Measurements from ENCODE around the gene CHAT.

The CHAT gene

DNA sequence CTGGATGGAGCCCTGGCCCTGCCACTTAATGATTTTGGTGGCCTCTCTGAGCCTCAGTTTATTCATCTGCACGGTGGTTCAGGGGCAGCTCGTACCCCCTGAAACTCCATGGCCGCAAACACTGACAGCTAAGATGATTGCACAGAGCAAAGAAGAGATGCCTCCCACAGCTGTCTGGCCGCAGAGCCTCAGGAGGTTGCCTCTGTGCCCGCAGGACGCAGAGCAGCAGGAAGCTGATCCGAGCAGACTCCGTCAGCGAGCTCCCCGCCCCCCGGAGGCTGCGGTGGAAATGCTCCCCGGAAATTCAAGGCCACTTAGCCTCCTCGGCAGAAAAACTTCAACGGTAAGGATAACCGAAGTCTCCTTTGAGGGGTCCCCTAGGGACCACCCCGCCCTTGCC lies 35.5 kb downstream of the CHAT start:
- no peak for DNase-seq (ENCODE audit: low read depth, low spot score)
- no peak overlapping the region for H3K27ac ChIP-seq

DNA sequence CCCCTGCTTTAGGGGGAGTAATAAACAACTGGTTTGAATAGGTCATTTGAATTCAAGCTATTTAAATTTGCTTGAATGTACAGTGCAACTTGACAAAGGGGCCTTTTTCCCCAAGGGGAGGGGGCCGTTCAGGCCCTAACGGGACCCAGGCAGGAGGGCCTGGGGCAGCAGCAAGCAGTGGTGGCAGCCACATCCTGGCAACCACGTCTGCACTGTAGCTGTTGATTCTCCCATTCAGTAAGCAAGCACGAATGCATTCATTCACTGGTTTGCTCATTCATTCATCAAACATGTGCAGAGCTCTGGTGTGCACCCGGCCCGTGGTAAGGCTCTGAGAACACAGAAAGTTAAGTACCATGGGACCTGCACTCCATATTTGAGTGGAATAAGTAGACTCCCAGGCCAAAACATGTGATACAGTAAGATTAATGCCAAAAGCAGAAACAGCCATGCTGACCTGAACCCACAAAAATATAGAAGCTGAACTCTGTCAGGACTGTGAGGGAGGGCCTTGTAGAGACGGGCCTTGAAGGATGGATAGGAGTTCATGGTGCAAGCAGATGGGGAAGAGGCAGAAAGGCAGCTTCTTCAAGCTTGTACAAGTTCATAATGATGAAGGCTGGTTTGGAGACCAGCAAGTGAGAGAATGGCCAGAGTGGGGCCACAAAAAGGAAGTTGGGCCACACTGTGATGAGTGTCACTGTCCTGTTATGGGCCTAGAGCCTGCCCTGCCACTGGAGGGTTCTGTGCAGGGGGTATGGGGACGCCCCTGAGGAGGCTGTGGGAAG lies 36.3 kb downstream of the CHAT start:
- no peak for DNase-seq (ENCODE audit: low read depth, low spot score)
- H3K27ac ChIP-seq, result no peak overlapping the region

DNA sequence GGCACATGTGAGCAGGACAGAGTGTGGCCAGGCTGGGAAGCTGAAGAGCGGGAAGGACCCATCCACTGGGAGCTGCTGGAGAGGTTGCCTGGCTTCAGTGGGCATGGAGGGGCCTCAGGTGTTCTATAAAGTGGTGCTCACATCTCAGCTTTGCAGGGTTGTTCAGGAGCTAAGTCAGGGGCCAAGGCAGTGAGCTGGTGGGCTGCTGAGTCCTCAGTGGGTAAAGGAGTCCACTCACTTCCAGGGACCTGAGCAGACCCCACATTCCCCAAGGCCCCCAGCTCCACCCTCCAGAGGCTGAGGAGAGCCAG lies 36.8 kb downstream of the CHAT start:
- no peak for DNase-seq (ENCODE audit: low read depth, low spot score)
- no peak overlapping the region for H3K27ac ChIP-seq

DNA sequence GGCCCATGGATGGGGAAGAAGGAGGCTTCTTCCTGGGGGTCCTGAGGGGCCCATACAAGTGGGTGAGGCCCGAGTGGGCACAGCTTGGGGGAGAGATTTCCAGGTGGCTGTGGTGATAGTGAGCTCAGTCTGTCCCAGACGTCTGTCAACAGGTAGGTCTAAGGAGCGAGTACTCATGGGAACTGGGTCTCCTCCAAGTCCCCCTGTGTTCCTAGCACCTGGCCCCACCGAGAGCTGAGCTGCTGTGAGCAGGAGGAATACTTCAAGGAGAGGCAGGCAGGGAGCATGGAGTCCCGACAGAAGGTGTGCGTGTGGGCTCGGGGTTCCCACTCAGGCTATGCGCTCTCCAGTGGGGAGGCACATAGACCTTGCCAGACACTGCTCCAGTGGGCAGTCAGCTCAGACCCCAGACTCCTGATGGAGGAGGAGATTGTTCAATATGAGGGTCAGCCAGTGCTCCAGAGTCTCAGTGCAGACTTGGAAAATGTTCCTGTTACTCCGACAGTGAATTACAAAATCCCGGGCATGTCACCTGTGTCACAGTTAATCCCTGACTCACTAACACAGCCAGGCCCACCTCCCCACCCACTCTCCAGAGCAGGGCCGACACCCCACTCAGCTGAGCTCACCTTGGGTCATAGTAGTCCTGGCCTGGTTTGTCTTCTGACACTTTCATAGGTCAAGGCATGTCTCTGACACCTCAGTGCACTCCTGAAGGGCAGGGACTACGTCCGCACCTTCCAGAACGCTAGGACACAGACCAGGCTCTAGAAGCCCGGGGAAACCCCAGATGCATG lies 37.4 kb downstream of the CHAT start:
- H3K27ac ChIP-seq, result no peak overlapping the region
- DNase-seq (ENCODE audit: low read depth, low spot score), result no peak

- DNase-seq (ENCODE audit: low read depth, low spot score), result no peak
Observed at GRCh38 chr10:49651917-49652316, 38.1 kb downstream of the CHAT start.

GRCh38 chr10:49652421-49653272 lies 38.8 kb downstream of the CHAT start:
- no peak overlapping the region for H3K27ac ChIP-seq
- DNase-seq (ENCODE audit: low read depth, low spot score), result no peak

More at GRCh38 chr10:49651917-49652316, 38.1 kb downstream of the CHAT start:
- H3K27ac ChIP-seq, result no peak overlapping the region

DNA sequence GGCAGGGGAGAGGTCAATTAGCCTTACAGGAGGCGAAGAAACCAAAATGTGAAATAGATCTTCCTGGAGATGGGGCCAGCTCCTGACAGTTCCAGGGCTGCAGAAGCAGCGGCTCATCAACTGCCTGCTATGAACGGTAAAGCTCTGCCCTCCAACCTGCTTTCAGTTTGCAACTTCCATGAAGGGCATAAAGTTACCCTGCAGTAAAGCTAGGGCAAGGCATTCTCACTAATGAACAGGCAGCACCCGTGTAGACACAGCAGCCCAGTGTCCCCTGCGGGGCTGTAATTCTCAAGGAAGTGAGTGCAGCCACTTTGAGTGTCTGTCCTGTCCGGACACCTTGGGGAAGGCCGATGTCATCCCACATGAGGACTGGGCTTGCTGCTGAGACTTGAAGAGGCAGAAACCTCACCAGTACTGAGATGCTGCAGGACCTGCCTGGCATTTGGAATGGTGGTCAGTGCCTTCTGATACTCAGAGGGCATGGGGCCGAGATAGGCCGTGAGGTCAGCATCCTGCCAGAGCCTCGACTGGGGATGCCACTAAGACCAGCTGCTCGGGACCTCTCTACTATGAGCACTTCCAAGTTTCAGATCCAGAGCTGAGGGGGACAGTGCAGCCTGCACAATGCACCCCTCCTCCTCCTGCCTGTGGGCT lies 39.6 kb downstream of the CHAT start:
- DNase-seq (ENCODE audit: low read depth, low spot score), result no peak
- H3K27ac ChIP-seq, result no peak overlapping the region

DNA sequence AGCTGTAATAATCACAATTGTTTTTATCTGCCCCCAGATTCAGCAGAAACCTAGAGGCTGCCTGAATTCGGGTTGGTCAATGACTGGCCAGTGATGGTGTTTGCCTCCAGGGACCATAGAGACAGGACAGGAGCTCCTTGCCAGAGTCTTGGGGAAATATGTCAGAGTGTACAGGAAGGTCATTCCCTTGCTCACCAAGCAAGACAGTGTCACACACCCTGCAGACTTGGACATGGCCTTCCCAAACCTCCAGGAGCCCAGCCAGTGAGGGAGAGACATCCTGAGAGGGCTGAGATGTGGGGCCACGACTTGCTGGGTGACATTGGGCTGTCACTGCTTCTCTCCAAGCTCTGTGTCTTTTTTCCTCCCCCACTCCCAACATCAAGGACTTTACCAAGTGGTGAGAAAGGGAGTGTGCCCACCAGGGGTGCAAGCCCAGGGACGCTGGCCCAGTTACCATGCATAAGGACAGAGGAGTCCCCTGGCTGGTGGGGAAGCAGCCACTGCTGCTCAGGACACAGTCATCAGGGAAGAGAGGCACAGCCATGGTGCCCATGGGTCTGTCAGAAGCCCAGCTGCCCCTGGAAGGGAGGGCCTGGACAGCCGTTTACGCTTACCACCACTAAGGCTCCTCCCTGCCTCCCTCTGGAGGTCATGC lies 40.3 kb downstream of the CHAT start:
- no peak for DNase-seq (ENCODE audit: low read depth, low spot score)
- H3K27ac ChIP-seq, result no peak overlapping the region

- no peak for DNase-seq (ENCODE audit: low read depth, low spot score)
Observed at GRCh38 chr10:49655099-49655498, 41.3 kb downstream of the CHAT start.

DNA sequence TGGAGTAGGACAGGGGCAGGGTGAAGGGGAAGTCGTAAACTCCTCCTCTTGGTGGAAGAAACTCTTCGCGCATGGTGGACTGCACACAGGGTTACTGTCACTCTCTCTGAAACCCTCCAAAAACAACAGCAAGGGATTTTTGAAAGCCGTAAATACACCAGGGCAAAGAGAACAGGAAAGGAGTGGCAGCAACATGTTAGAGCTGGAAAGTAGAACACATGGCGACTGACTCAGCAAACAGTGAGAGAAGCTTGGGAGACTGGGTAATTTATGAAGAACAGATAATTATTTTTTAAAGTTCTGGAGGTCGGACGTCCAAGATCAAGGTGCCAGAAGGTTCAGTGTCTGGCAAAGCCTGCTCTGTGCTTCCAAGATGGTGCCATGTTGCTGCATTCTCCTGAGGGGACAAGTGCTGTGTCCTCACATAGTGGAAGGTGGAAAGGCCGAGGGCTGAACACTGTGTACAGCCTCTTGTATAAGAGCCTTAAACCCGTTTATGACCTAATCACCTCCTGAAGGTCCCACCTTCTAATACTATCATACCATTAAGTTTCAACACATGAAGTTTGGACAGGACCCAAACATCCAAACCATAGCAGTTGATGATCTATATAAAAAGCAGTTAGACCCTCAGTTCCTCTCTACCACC lies 43.1 kb downstream of the CHAT start:
- no peak overlapping the region for H3K27ac ChIP-seq
- DNase-seq (ENCODE audit: low read depth, low spot score), result no peak

More at GRCh38 chr10:49655099-49655498, 41.3 kb downstream of the CHAT start:
- no peak overlapping the region for H3K27ac ChIP-seq

DNA sequence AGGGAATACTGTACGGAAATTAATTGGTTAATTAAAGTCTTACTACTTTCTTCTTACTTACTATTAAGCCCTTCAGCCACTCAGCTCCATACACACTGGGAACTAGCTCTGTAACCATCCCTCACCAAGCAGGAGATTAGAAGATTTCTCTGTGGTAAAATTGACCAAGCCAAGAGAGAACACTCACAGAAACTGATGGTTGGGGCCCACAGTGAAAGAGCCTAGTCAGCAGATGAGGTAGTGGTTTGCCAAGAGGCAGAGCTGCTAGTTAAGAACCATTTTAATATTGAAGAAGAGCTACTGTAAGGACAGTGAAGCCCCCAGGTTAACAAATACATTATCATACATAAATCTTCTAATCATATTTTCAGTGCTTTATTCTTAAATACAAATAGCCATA lies 43.8 kb downstream of the CHAT start:
- no peak for DNase-seq (ENCODE audit: low read depth, low spot score)
- no peak overlapping the region for H3K27ac ChIP-seq

DNA sequence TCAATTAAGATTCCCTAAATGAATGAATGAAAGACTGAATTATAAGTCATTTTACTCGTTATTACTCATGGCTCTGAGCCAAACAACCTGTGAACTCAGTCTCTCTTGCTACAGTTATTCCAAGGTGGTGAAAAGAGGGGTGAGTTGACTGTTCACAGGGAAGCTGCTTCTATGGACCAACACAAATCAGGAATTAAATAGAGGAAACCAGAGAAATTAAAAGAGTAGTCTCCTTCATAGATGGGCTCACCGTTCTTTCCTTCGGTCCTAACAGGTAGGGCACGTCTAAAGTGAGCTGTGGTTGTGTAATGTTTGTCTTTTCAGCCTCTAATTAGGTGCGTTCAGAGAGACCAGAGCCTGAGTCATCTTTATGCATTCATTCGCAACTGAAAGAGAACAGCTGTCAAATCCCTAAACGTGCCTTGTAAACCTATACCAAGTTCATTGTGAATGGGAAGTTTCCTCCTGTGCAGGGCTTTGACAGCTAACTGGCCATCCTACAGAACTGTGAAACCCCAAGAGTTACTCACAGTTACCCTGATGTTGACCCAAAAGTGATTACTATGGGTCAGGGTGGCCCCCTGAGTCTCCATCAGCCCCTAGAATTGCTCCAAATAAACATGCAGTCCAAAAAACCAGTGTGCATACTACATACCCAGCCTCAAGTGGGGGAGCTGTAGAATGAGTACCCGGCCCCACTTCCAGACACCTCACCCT lies 47.5 kb downstream of the CHAT start:
- DNase-seq (ENCODE audit: low read depth, low spot score), result peak; percentile 50
- no peak overlapping the region for H3K27ac ChIP-seq

DNA sequence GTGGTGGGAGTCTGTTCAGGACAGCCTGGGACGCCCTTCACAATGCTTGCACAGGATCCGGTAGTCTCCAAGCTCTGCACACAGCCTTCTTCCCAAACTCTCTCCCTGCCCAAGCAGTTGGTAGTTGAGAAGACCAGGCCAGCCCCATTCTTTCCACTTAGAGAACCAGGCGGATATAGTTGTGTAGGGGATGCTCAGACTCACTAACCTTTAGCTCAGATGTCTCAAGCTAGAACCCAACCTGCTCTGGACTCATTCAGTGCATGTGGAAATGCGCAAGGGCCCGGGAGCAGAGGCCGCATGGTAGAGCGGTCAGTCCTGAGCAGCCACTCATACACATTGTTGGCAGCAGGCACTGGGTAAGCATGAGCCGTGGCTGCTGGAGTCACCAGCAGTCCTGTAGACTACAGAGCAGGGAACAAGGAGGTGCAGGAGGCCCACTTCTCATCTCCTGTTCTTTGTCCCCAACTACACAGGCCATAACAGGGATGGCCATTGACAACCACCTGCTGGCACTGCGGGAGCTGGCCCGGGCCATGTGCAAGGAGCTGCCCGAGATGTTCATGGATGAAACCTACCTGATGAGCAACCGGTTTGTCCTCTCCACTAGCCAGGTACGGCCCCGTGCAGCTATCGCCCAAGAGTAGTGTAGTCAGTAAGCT lies 48.5 kb downstream of the CHAT start:
- no peak for DNase-seq (ENCODE audit: low read depth, low spot score)
- H3K27ac ChIP-seq, result no peak overlapping the region

DNA sequence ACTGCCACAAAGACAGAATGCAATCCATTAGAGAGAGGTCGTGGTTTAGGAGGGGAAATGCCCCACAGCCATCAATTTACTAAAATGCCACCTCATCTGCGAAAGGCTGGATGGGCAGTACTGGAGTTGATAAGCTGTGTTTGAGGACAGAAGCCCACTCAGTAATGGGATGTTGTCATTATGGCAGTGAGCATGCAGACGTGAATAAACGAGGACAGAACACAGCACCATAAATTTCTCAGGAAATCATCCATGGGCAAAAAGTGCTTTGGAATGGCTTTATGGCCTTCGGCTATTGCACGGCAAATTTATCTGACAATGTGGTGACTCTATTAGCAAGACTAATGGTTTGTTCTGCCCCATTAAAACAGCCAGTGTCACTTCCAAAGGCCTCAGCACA lies 49.8 kb downstream of the CHAT start:
- no peak for DNase-seq (ENCODE audit: low read depth, low spot score)

DNA sequence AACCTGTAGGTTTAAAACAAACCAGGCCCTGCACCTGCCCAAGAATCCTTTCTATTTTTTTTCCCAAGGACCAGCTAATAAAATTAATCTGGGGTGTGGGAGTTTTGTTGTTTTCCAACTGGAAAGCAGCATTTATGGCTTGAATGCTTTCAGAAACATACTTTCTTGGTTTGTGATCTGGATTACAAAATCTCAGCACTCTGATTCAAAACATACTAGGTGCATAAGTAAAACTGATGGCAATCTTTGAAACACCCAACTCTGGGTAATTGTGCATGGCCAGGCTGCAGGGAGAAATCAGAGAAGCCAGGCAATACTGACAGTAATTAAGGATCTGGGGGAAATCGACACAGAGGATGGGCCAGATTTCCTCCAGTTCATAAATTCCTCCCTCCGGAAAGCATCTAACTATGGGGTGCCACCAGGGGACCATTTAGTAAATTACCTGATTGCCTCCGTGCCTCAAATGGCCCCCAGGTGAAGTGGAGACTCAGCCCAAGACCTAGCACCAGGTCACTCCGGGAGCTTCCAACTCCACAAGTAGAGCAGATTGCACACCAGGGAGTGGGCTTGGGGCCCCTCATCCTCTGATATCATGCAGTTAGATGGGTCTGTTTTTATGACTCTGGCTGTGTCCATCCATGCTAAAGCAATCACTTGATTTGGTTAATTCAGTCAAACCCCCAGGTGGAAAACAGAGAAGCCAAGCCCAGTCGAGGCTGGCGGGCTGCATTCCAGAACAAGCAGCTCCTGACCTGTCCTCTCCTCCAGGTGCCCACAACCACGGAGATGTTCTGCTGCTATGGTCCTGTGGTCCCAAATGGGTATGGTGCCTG lies 50.4 kb downstream of the CHAT start:
- no peak overlapping the region for H3K27ac ChIP-seq
- no peak for DNase-seq (ENCODE audit: low read depth, low spot score)

More for the DNA sequence above, 49.8 kb downstream of the CHAT start:
- no peak overlapping the region for H3K27ac ChIP-seq

DNA sequence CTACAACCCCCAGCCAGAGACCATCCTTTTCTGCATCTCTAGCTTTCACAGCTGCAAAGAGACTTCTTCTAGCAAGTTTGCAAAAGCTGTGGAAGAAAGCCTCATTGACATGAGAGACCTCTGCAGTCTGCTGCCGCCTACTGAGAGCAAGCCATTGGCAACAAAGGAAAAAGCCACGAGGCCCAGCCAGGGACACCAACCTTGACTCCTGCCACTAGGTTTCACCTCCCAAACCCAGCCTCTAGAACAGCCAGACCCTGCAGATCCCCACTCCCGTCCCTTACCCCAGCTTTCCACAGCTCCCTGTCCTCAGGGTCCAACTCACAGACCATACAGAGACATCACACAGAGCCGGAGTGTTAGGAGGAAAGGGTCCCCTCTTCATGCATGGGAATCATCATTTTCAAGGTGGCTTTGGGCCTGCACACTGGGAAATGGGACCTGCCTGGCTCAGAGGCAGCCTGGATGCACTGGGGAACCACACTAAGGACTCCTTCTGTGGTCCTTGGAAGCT lies 51.1 kb downstream of the CHAT start:
- no peak overlapping the region for H3K27ac ChIP-seq
- no peak for DNase-seq (ENCODE audit: low read depth, low spot score)

DNA sequence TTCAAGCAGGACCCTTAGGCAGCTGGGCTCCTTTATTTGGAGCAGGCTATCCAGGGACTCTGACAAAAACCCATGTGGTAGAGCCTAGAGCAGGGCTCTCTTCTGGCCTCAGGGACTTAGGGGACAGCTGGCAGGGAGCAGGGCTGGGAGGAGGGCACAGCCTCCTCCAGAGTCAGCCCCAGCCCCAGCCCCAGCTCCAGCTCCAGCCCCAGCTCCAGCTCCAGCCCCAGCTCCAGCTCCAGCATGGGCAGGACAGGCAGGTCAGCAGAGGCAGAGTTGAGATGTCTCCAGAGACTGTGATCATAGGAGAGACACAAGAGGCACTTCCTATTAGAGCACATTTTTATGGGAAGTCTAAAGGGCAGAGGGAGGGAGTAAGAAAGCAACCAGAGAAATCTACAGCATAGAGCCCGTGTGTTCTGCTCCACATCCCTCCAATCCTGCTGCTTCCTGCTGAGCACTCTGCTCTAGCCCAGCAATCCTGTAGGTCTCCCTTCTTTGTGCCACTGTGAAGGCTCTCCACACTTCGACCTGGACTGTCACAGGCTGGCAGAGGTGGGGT lies 52.3 kb downstream of the CHAT start:
- no peak for DNase-seq (ENCODE audit: low read depth, low spot score)
- H3K27ac ChIP-seq, result no peak overlapping the region
